A549 (cell line): Measurements from ENCODE around the gene KCNS3. TPM values are rescaled to one million over a fixed set of nuclear protein-coding genes. Genes with fewer than 3 reads are reported as not detected.

Source experiments
- ATAC-seq, 2 experiments: fragments of 200-7000 bp in 1 of 2; fragments of >200 bp in 1 of 2; cut with Nextera tagmentation in 1 of 2; cut with Tn5 transposase in 1 of 2; 3 replicates each; pipeline versions ENCODE4 v1.8.0 to v1.9.1; 2018 to 2020; ENCODE audit warnings: mild to moderate bottlenecking in 1 of 2, moderate library complexity in 1 of 2
- CTCF ChIA-PET: fragments of 300-600 bp; sonication (Branson Sonifier 250); formaldehyde crosslinking; extraction: SDS; loops from one replicate; lab custom pipeline; 2021; ENCODE audit warnings: antibody characterized with exemption, inconsistent platforms; lab: Yijun Ruan, JAX
- POLR2A ChIA-PET: fragments of 350-600 bp; formaldehyde crosslinking; extraction: SDS; loops from one replicate; lab custom pipeline; 2021; ENCODE audit warnings: antibody characterized with exemption, inconsistent platforms; lab: Yijun Ruan, JAX
- DNase-seq, 2 experiments: peaks; one replicate each; pipeline versions ENCODE4 v3.0.0 to v3.0.0-alpha.2; 2011 to 2016; ENCODE audit warnings: low read depth in 1 of 2, low spot score in 1 of 2
- FAIRE-seq: peaks from 2 replicates; lab custom pipeline; 2011; peaks lifted over from hg19 to GRCh38; lab: Jason Lieb, UNC
- H3K27ac ChIP-seq, 2 experiments: fragments of >200 bp; sonication (Bioruptor Twin); formaldehyde crosslinking; 3 replicates each; pipeline ENCODE4 v1.5.1; 2016 to 2017
- H3K4me1 ChIP-seq: fragments of >200 bp; sonication (Bioruptor Twin); formaldehyde crosslinking; 3 replicates; pipeline ENCODE4 v1.6.1; 2016
- H3K4me2 ChIP-seq: fragments of >200 bp; sonication (Bioruptor Twin); formaldehyde crosslinking; 3 replicates; pipeline ENCODE4 v1.6.1; 2016
- H3K4me3 ChIP-seq: fragments of >200 bp; sonication (Bioruptor Twin); formaldehyde crosslinking; 3 replicates; pipeline ENCODE4 v1.5.1; 2016
- H3K9me3 ChIP-seq: fragments of >200 bp; sonication (Bioruptor Twin); formaldehyde crosslinking; 3 replicates; pipeline ENCODE4 v1.6.1; 2016
- BHLHE40 ChIP-seq: IDR thresholded peaks from 2 replicates; pipeline ENCODE4 v1.6.1; 2012; ENCODE audit warnings: low read depth, low read length, inconsistent platforms
- CHD2 ChIP-seq: fragments of 150-350 bp; IDR thresholded peaks from 2 replicates; pipeline ENCODE4 v1.6.1; 2014; ENCODE audit warnings: low read length; ENCODE audit not compliant: partially characterized antibody
- CTCF ChIP-seq: fragments of >200 bp; sonication (Bioruptor Twin); formaldehyde crosslinking; IDR thresholded peaks from 3 replicates; pipeline ENCODE4 v1.5.1; 2016
- EHF ChIP-seq: fragments of 250-450 bp; sonication (Bioruptor Pico); IDR thresholded peaks from 2 replicates; pipeline ENCODE4 v1.5.0; 2020; ENCODE audit warnings: mild to moderate bottlenecking
- FOSB ChIP-seq: fragments of 250-450 bp; sonication (Bioruptor Pico); IDR thresholded peaks from 2 replicates; pipeline ENCODE4 v1.5.0; 2020; ENCODE audit warnings: mild to moderate bottlenecking, moderate library complexity
- HOXB13 ChIP-seq: fragments of 250-450 bp; sonication (Bioruptor Pico); IDR thresholded peaks from 2 replicates; pipeline ENCODE4 v1.5.0; 2020; ENCODE audit warnings: low read depth, mild to moderate bottlenecking, moderate library complexity
- HOXB5 ChIP-seq: fragments of 250-450 bp; sonication (Bioruptor Pico); IDR thresholded peaks from 2 replicates; pipeline ENCODE4 v1.5.0; 2020; ENCODE audit warnings: mild to moderate bottlenecking, moderate library complexity
- JUN ChIP-seq, 2 experiments: fragments of >200 bp; sonication (Bioruptor Twin); formaldehyde crosslinking; IDR thresholded peaks; 2 replicates in 1 of 2; 3 replicates in 1 of 2; pipeline ENCODE4 v1.6.1; 2016 to 2017
- JUNB ChIP-seq: fragments of >200 bp; sonication (Bioruptor Twin); formaldehyde crosslinking; IDR thresholded peaks from 2 replicates; pipeline ENCODE4 v1.6.1; 2016
- MYC ChIP-seq: IDR thresholded peaks from 2 replicates; pipeline ENCODE4 v1.6.1; 2012; ENCODE audit warnings: mild to moderate bottlenecking, inconsistent platforms, low read length, improper control_type of control experiment, borderline replicate concordance
- NR3C1 ChIP-seq: fragments of >200 bp; sonication (Bioruptor Twin); formaldehyde crosslinking; IDR thresholded peaks from 3 replicates; pipeline ENCODE4 v1.6.1; 2017
- PBX3 ChIP-seq: IDR thresholded peaks from 2 replicates; pipeline ENCODE4 v1.6.1; 2012
- POLR2A ChIP-seq: IDR thresholded peaks from 2 replicates; pipeline ENCODE4 v1.6.1; 2012; ENCODE audit warnings: mild to moderate bottlenecking, low read length
- RAD21 ChIP-seq, 2 experiments: fragments of >200 bp in 1 of 2; sonication (Bioruptor Twin) in 1 of 2; formaldehyde crosslinking in 1 of 2; IDR thresholded peaks in 1 of 2; conservative IDR thresholded peaks in 1 of 2; 2 replicates in 1 of 2; 3 replicates in 1 of 2; pipeline ENCODE4 v1.6.1; 2012 to 2018; ENCODE audit warnings: inconsistent platforms in 1 of 2
- RARB ChIP-seq: fragments of 250-450 bp; sonication (Bioruptor Pico); IDR thresholded peaks from 2 replicates; pipeline ENCODE4 v1.8.0; 2021; ENCODE audit warnings: mild to moderate bottlenecking, moderate library complexity
- REST ChIP-seq: fragments of 200-600 bp; sonication (generic); IDR thresholded peaks from 2 replicates; pipeline ENCODE4 v1.6.1; 2016; ENCODE audit warnings: antibody characterized with exemption, mild to moderate bottlenecking, moderate library complexity
- RFX5 ChIP-seq: fragments of 450-650 bp; IDR thresholded peaks from 2 replicates; pipeline ENCODE4 v1.7.1; 2014; ENCODE audit warnings: antibody characterized with exemption, mild to moderate bottlenecking, moderate library complexity
- SREBF2 ChIP-seq: fragments of 450-650 bp; IDR thresholded peaks from 2 replicates; pipeline ENCODE4 v1.6.1; 2014; ENCODE audit warnings: mild to moderate bottlenecking, moderate library complexity
- TP53 ChIP-seq: fragments of 250-450 bp; sonication (Bioruptor Pico); IDR thresholded peaks from 2 replicates; pipeline ENCODE4 v1.5.0; 2021; ENCODE audit warnings: mild to moderate bottlenecking, moderate library complexity
- ZFP36 ChIP-seq: fragments of 450-650 bp; IDR thresholded peaks from 2 replicates; pipeline ENCODE4 v1.6.1; 2014; ENCODE audit warnings: borderline replicate concordance; ENCODE audit not compliant: partially characterized antibody
- WGBS: methylation state at CpG from one replicate; pipeline ENCODE4 v1.1.6; 2017; ENCODE audit errors: missing lambda C conversion rate; 5-methylcytosine and 5-hydroxymethylcytosine counted together
- polyA plus RNA-seq, 4 experiments: library from polyadenylated mRNA; depleted of rRNA in 3 of 4; stranded (reverse); fragments of >200 nt; fragmentation: RNase III in 1 of 4; extraction: RNeasy Plus Mini Kit Qiagen cat#74134 plus additional on column Dnase treatment in 1 of 4; gene quantifications; 2 replicates in 3 of 4; 3 replicates in 1 of 4; pipeline ENCODE4 v1.2.3, GENCODE V29; 2011 to 2017

The KCNS3 gene
- polyA plus RNA-seq, 2 of the 4 experiments (the other 2 are of a cell fraction), result 0.70 to 2.1 TPM

GRCh38 chr2:17853799-17854198 lies 24.7 kb upstream of the KCNS3 start:
- CTCF ChIA-PET, result no interaction called here
- Histone ChIP-seq H3K9me3 (no peaks in the 10 kb centered on the region), H3K4me3 (no peak overlapping the region)
- no peak for TF ChIP-seq TP53
- no peak for TF ChIP-seq RAD21 (conservative IDR thresholded peaks at IDR 0.05 in 1 of 2, IDR thresholded peaks at IDR 0.05 in 1 of 2)
- TF ChIP-seq BHLHE40, result no peak
- no peak for TF ChIP-seq CHD2
- no peak for TF ChIP-seq HOXB13 (CRISPR knock-in tag)
- TF ChIP-seq, all 56 proteins: peak for 0
- no peak overlapping the region for H3K4me2 ChIP-seq
- FAIRE-seq (no peak), ATAC-seq (no peak), DNase-seq (no peak)
- H3K4me1 ChIP-seq, result no peaks in the 10 kb centered on the region
- no peak overlapping the region for H3K27ac ChIP-seq
- WGBS, result 55% methylated on average over 4 of the region's 4 CpGs
- POLR2A ChIA-PET, result no interaction called here

GRCh38 chr2:17857021-17857420 lies 21.4 kb upstream of the KCNS3 start:
- WGBS, result 7% methylated on average over 3 of the region's 3 CpGs
- peak in 1 of 2 experiments; percentile 14 for DNase-seq
- peak overlapping the region; percentile 28 for H3K4me2 ChIP-seq
- H3K27ac ChIP-seq, result no peak overlapping the region
- H3K9me3 ChIP-seq, result no peaks in the 10 kb centered on the region
- CTCF ChIA-PET, result interaction anchor here (0.8 to 3.6 kb wide), 2 partner anchors 9 to 520 kb away, joined by 3 to 14 read pairs; no protein-coding TSS in a partner anchor
- TF ChIP-seq NR3C1 (no peak), POLR2A (no peak)
- POLR2A ChIA-PET, result no interaction called here
- no peaks in the 10 kb centered on the region for H3K4me1 ChIP-seq
- H3K4me3 ChIP-seq, result no peak overlapping the region
- FAIRE-seq, result no peak
- peak; percentile 52 to 54; a peak in 5 of 6 replicates for ATAC-seq

- no peak for DNase-seq
- Histone ChIP-seq H3K4me1 (no peaks in the 10 kb centered on the region), H3K27ac (no peak overlapping the region), H3K9me3 (no peaks in the 10 kb centered on the region), H3K4me2 (no peak overlapping the region)
- POLR2A ChIA-PET, result no interaction called here
- FAIRE-seq, result no peak
- ATAC-seq, result no peak
- no peak for TF ChIP-seq CTCF
- no peak for TF ChIP-seq FOSB (CRISPR knock-in tag)
- no peak for TF ChIP-seq REST
- TF ChIP-seq SREBF2, result no peak
- no peak for TF ChIP-seq RAD21 (conservative IDR thresholded peaks at IDR 0.05 in 1 of 2, IDR thresholded peaks at IDR 0.05 in 1 of 2)
- no peak for TF ChIP-seq HOXB5
- TF ChIP-seq RARB (CRISPR knock-in tag), result no peak
- no peak for TF ChIP-seq RFX5
- TF ChIP-seq JUNB, result no peak
- TF ChIP-seq ZFP36, result no peak
- TF ChIP-seq EHF (CRISPR knock-in tag), result no peak
- TF ChIP-seq TP53, result no peak
- no peak for TF ChIP-seq MYC
- no peak for TF ChIP-seq PBX3
- no peak for TF ChIP-seq JUN (IDR thresholded peaks at IDR 0.05)
- TF ChIP-seq, all 56 proteins: peak for 0
- H3K4me3 ChIP-seq, result no peak overlapping the region
- WGBS, result 23% methylated on average over 1 of the region's 1 CpG
- CTCF ChIA-PET, result interaction anchor here (1.1 to 1.5 kb wide), 3 partner anchors 8 to 531 kb away, joined by 3 to 4 read pairs (median 3); no protein-coding TSS in a partner anchor
These were observed 20.4 kb upstream of the KCNS3 start for GRCh38 chr2:17858064-17858463.
